Measurements from ENCODE around the gene N4BP2.

DNA sequence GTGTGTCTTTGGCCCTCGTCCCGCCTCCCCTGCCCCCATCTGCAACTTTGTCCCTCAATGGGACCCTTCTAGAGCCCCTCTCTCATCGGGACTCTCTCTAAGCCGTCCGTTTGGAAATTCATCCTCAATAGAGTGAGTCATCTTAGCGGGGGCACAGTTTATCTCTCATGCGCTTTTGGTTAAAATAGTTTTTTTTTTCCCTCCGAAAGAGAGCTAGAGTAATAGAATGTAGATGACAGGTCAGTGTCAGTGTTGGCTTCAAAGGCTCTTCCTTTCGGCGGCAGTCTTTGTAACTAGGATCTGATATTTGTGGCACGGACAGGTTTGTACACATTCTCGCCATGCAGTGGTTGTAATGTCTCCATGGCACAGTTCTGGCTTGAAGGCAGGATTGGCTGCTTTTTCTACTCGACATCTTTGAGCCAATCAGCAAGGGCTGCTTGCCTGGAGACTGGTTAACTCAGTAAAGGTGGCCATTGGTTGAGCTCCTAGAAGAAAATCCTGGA, 989 bp downstream of the N4BP2 start:
- no peak for TF ChIP-seq EZH2 (IDR thresholded peaks at IDR 0.05; ENCODE audit: low read length, unreplicated experiment)
- no peak for TF ChIP-seq EZH2phosphoT487 (IDR thresholded peaks at IDR 0.05; ENCODE audit: borderline replicate concordance, low read length)

Measured in PC-3 (cell line).